Endothelial cell (in vitro differentiated cells): Measurements from ENCODE around the gene TMC7. TPM values are rescaled to one million over a fixed set of nuclear protein-coding genes. Genes with fewer than 3 reads are reported as not detected.
"Not testable (repeated sequence)": the region's sequence is repeated elsewhere in the genome, so short reads cannot be mapped to it uniquely, and the experiment has no call there.

Experiments
- DNase-seq: peaks from one replicate; pipeline ENCODE4 v3.0.0; 2021; ENCODE audit warnings: low spot score
- H3K27ac Mint-ChIP-seq: one replicate; pipeline ENCODE4 v1.8.0; 2021; ENCODE audit warnings: mixed read lengths, inconsistent platforms; ENCODE audit not compliant: unreplicated experiment
- H3K27me3 Mint-ChIP-seq: one replicate; pipeline ENCODE4 v1.8.0; 2021; ENCODE audit warnings: mild to moderate bottlenecking, moderate library complexity, mixed read lengths, inconsistent platforms; ENCODE audit not compliant: unreplicated experiment
- H3K36me3 Mint-ChIP-seq: one replicate; pipeline ENCODE4 v1.8.0; 2021; ENCODE audit warnings: mild to moderate bottlenecking, low read depth, mixed read lengths, inconsistent platforms; ENCODE audit not compliant: unreplicated experiment
- H3K4me1 Mint-ChIP-seq: one replicate; pipeline ENCODE4 v1.8.0; 2021; ENCODE audit warnings: mild to moderate bottlenecking, mixed read lengths, inconsistent platforms; ENCODE audit not compliant: unreplicated experiment
- H3K4me3 Mint-ChIP-seq: one replicate; pipeline ENCODE4 v1.8.0; 2021; ENCODE audit warnings: mild to moderate bottlenecking, mixed read lengths, inconsistent platforms; ENCODE audit not compliant: unreplicated experiment
- H3K9me3 Mint-ChIP-seq: one replicate; pipeline ENCODE4 v1.8.0; 2021; ENCODE audit warnings: mixed read lengths, inconsistent platforms; ENCODE audit not compliant: unreplicated experiment
- total RNA-seq: library from RNA; stranded (reverse); fragmentation: NEBNext Ultra II Directional; extraction: Animal tissue kit (Norgen Biotek cat#: 25700); gene quantifications from one replicate; pipeline ENCODE4 v1.2.1, GENCODE V29; 2021; ENCODE audit not compliant: unreplicated experiment
- TF ChIP-seq, protein P1 (sequence below): fragments of 200-600 bp; sonication (generic); IDR thresholded peaks from one replicate; pipeline ENCODE4 v1.5.0; 2021; ENCODE audit warnings: antibody characterized with exemption; ENCODE audit not compliant: unreplicated experiment

TMC7 gene
- total RNA-seq, 1 donor from 2014 or later: 16.9 TPM

GRCh38 chr16:18953547-18953946 is 30.2 kb upstream of the TMC7 start:
- no peak for DNase-seq
- Mint-ChIP-seq H3K4me3 (no peak overlapping the region), H3K4me1 (no peaks in the 10 kb centered on the region), H3K27me3 (no peaks in the 10 kb centered on the region), H3K27ac (no peak overlapping the region), H3K9me3 (no peaks in the 10 kb centered on the region), H3K36me3 (no peaks in the 10 kb centered on the region)
- TF ChIP-seq, protein P1, sequence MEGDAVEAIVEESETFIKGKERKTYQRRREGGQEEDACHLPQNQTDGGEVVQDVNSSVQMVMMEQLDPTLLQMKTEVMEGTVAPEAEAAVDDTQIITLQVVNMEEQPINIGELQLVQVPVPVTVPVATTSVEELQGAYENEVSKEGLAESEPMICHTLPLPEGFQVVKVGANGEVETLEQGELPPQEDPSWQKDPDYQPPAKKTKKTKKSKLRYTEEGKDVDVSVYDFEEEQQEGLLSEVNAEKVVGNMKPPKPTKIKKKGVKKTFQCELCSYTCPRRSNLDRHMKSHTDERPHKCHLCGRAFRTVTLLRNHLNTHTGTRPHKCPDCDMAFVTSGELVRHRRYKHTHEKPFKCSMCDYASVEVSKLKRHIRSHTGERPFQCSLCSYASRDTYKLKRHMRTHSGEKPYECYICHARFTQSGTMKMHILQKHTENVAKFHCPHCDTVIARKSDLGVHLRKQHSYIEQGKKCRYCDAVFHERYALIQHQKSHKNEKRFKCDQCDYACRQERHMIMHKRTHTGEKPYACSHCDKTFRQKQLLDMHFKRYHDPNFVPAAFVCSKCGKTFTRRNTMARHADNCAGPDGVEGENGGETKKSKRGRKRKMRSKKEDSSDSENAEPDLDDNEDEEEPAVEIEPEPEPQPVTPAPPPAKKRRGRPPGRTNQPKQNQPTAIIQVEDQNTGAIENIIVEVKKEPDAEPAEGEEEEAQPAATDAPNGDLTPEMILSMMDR: no peak

DNA sequence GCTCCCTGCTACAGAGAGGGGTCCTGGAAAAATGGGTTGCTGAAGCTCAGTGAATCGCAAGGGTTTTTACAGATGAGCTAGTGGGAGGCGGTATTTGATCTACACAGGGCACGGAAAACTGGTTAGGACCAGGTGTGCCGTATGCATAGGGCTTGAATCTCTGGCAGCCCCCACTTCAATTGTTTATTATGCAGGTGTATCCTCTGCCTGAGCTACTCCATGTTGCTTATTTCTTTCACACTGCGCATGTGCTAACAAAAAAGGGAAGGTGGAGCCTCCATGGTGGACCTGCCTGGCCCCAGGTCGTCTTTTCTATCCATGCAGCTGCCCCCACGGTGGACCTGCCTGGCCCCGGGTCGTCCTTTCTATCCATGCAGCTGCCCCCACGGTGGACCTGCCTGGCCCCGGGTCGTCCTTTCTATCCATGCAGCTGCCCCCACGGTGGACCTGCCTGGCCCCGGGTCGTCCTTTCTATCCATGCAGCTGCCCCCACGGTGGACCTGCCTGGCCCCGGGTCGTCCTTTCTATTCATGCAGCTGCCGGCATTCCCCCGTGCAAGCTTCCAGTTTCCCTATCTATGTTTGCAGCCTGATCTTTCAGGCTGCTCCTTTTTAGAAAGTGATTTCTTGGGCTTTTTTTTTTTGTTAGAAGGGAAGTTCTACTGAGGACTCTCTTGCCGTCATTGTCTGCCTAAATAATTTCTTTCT is 27.7 kb upstream of the TMC7 start:
- H3K4me1 Mint-ChIP-seq, DNase-seq, H3K4me3 Mint-ChIP-seq, H3K27ac Mint-ChIP-seq, H3K9me3 Mint-ChIP-seq, H3K36me3 Mint-ChIP-seq, H3K27me3 Mint-ChIP-seq: not testable (repeated sequence)

DNA sequence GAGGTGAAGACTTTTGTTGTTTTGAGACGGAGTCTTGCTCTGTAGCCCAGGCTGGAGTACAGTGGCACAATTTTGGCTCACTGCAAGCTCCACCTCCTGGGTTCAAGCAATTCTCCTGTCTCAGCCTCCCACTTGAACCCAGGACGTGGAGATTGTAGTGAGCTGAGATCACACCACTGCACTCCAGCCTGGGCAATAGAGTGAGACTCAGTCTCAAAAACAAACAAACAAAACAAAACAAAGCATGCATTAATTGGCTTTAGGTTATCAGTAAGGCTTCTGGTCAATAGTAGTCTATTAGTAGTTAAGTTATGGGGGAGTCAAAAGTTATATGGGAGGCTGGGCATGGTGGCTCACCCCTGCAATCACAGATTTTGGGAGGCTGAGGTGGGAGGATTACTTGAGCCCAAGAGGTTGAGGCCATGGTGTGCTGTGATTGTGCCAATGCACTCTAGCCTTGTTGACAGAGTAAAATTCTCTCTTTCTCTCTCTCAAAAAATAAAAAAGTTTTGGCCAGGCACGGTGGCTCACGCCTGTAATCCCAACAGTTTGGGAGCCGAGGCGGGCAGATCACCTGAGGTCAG is 27.0 kb upstream of the TMC7 start:
- not testable (repeated sequence) for H3K4me3 Mint-ChIP-seq, H3K27me3 Mint-ChIP-seq, H3K4me1 Mint-ChIP-seq, H3K36me3 Mint-ChIP-seq, H3K9me3 Mint-ChIP-seq, H3K27ac Mint-ChIP-seq, DNase-seq

DNA sequence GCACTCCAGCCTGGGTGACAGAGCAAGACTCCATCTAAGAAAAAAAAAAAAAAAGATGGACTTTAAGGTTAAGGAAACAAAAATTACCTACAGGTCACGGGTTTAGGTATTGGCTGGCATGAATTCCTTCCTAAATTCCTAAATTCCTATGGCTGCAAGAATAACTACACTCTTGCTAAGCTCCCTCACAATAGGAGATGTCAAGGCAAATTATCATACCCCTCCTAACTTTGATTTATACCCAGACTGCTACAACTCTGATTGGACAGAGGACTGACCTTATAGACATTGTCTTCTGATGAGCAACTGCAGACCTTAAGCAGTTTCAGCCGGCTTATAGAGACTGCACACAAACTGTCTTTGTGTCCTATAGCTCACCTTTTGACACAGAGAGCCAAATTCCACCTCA is 25.1 kb upstream of the TMC7 start:
- Mint-ChIP-seq H3K36me3 (no peaks in the 10 kb centered on the region), H3K4me1 (no peaks in the 10 kb centered on the region), H3K27me3 (peaks cover 3% of the 10 kb centered on the region), H3K4me3 (no peak overlapping the region), H3K27ac (no peak overlapping the region), H3K9me3 (no peaks in the 10 kb centered on the region)
- no peak for DNase-seq
- TF ChIP-seq, protein P1: no peak

DNA sequence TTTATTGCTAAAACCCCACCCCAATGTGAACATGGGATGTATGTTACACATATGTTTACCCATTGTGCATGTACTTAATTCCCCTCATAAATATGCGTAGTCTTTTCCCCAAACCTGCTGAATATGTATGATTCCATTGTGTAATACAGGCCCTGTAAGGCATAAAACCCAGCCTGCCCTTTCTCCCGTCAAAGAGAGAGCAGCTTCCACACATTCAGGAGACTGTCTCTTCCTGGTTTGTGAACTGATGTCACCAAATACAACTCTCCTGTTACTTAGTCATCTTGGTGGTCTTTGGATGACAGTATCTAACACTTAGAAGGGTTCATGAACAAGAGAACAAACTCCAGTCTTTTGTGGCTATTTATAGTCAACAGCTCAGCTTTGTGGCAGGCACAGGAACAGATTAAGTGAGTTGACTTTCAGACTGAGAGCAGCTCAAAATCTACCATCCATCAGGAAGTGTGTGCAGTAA is 24.7 kb upstream of the TMC7 start:
- TF ChIP-seq, protein P1: no peak
- H3K27me3 Mint-ChIP-seq: peaks cover 3% of the 10 kb centered on the region
- no peaks in the 10 kb centered on the region for H3K36me3 Mint-ChIP-seq
- no peaks in the 10 kb centered on the region for H3K9me3 Mint-ChIP-seq
- no peak overlapping the region for H3K4me3 Mint-ChIP-seq
- H3K27ac Mint-ChIP-seq: no peak overlapping the region
- no peaks in the 10 kb centered on the region for H3K4me1 Mint-ChIP-seq
- DNase-seq: no peak

GRCh38 chr16:18965555-18965954 is 18.2 kb upstream of the TMC7 start:
- TF ChIP-seq, protein P1: no peak
- no peaks in the 10 kb centered on the region for H3K36me3 Mint-ChIP-seq
- no peak for DNase-seq
- no peaks in the 10 kb centered on the region for H3K9me3 Mint-ChIP-seq
- H3K4me3 Mint-ChIP-seq: no peak overlapping the region
- no peaks in the 10 kb centered on the region for H3K4me1 Mint-ChIP-seq
- no peak overlapping the region for H3K27ac Mint-ChIP-seq
- H3K27me3 Mint-ChIP-seq: peaks cover 3% of the 10 kb centered on the region
